GM12878 (cell line): ENCODE results near the gene KLHL15. TPM values are rescaled to one million over a fixed set of nuclear protein-coding genes. Genes with fewer than 3 reads are reported as not detected.

Source experiments
- BMI1 ChIP-seq: fragments of 450-650 bp; IDR thresholded peaks from 2 replicates; pipeline ENCODE4 v1.6.1; 2016; ENCODE audit warnings: mild to moderate bottlenecking, moderate library complexity, borderline replicate concordance
- CBFB ChIP-seq: IDR thresholded peaks from 2 replicates; pipeline ENCODE4 v1.6.1; 2016; ENCODE audit warnings: antibody characterized with exemption, low read depth
- CBX5 ChIP-seq: sonication (generic); IDR thresholded peaks from 2 replicates; pipeline ENCODE4 v1.6.1; 2016; ENCODE audit warnings: low read depth, moderate library complexity, mild to moderate bottlenecking, inconsistent platforms
- DPF2 ChIP-seq: fragments of 450-650 bp; IDR thresholded peaks from 2 replicates; pipeline ENCODE4 v1.6.1; 2017; ENCODE audit warnings: mild to moderate bottlenecking
- EED ChIP-seq: sonication (generic); IDR thresholded peaks from 2 replicates; pipeline ENCODE4 v1.6.1; 2016; ENCODE audit warnings: antibody characterized with exemption, low read depth
- HCFC1 ChIP-seq: fragments of 150-350 bp; IDR thresholded peaks from 2 replicates; pipeline ENCODE4 v1.6.1; 2014; ENCODE audit warnings: low read length
- IKZF1 ChIP-seq: fragments of 450-650 bp; conservative IDR thresholded peaks from 2 replicates; pipeline ENCODE4 v1.6.1; 2017; ENCODE audit warnings: antibody characterized with exemption, mild to moderate bottlenecking
- MEF2B ChIP-seq: fragments of 450-650 bp; IDR thresholded peaks from 2 replicates; pipeline ENCODE4 v1.6.1; 2018; ENCODE audit warnings: mild to moderate bottlenecking, moderate library complexity; ENCODE audit not compliant: partially characterized antibody, poor library complexity, severe bottlenecking
- PAX8 ChIP-seq: fragments of 450-650 bp; IDR thresholded peaks from 2 replicates; pipeline ENCODE4 v1.6.1; 2017; ENCODE audit warnings: mild to moderate bottlenecking, moderate library complexity
- POLR2A ChIP-seq: IDR thresholded peaks from 2 replicates; pipeline ENCODE4 v1.6.1; 2011; ENCODE audit warnings: low read depth, mild to moderate bottlenecking, low read length
- RB1 ChIP-seq: fragments of 450-650 bp; formaldehyde crosslinking; IDR thresholded peaks from 2 replicates; pipeline ENCODE4 v1.6.1; 2017; ENCODE audit warnings: mild to moderate bottlenecking, borderline replicate concordance
- SMAD5 ChIP-seq: IDR thresholded peaks from 2 replicates; pipeline ENCODE4 v1.6.1; 2016; ENCODE audit warnings: antibody characterized with exemption, low read depth
- SMARCA5 ChIP-seq: fragments of 450-650 bp; IDR thresholded peaks from 2 replicates; pipeline ENCODE4 v1.6.1; 2017; ENCODE audit warnings: mild to moderate bottlenecking
- SPI1 ChIP-seq: IDR thresholded peaks from 2 replicates; pipeline ENCODE4 v1.6.1; 2011; ENCODE audit warnings: low read depth, mild to moderate bottlenecking, low read length, moderate library complexity, borderline replicate concordance; ENCODE audit not compliant: insufficient read depth
- TAF1 ChIP-seq: IDR thresholded peaks from 2 replicates; pipeline ENCODE4 v1.6.1; 2011; ENCODE audit warnings: mild to moderate bottlenecking, low read depth, low read length, borderline replicate concordance
- TCF7 ChIP-seq: IDR thresholded peaks from 2 replicates; pipeline ENCODE4 v1.6.1; 2014; ENCODE audit warnings: antibody characterized with exemption, borderline replicate concordance
- ZZZ3 ChIP-seq: IDR thresholded peaks from 2 replicates; pipeline ENCODE4 v1.6.1; 2011; ENCODE audit warnings: low read depth; ENCODE audit not compliant: control insufficient read depth, insufficient read length
- polyA plus RNA-seq, 11 experiments: library from polyadenylated mRNA; depleted of rRNA in 4 of 11; unstranded in 6 of 11; stranded (reverse) in 5 of 11; fragments of >200 nt; fragmentation: Nextera tagmentation in 4 of 11; fragmentation: Illumina TruSeq in 1 of 11; extraction: Ambion mirVana in 4 of 11; extraction: Trizol in 1 of 11; gene quantifications; 1 replicate in 1 of 11; 2 replicates in 10 of 11; pipeline versions ENCODE4 v1.2.1 to v1.2.3, GENCODE V29; 2011 to 2016; ENCODE audit warnings: inconsistent platforms in 2 of 11, missing spikeins in 2 of 11, low read depth in 1 of 11
- total RNA-seq, 4 experiments: library from RNA; depleted of rRNA in 3 of 4; stranded (reverse); fragments of >200 nt in 3 of 4; fragmentation: Illumina TruSeq in 1 of 4; extraction: Trizol in 1 of 4; gene quantifications; 2 replicates each; pipeline versions ENCODE4 v1.2.1 to v1.2.3, GENCODE V29; 2013 to 2021
- TF ChIP-seq, protein P1 (sequence below): IDR thresholded peaks from 2 replicates; pipeline ENCODE4 v1.6.1; 2012; ENCODE audit warnings: low read depth, low read length, improper control_type of control experiment
- TF ChIP-seq, protein P2 (sequence below): IDR thresholded peaks from 2 replicates; pipeline ENCODE4 v1.6.1; 2011; ENCODE audit warnings: borderline replicate concordance, low read depth, mild to moderate bottlenecking, moderate library complexity, low read length; ENCODE audit not compliant: insufficient read depth, poor library complexity, severe bottlenecking
- TF ChIP-seq, protein P3 (sequence below): fragments of 450-650 bp; IDR thresholded peaks from 2 replicates; pipeline ENCODE4 v1.6.1; 2017; ENCODE audit warnings: mild to moderate bottlenecking, moderate library complexity
- TF ChIP-seq, protein P4 (sequence below): fragments of 150-350 bp; IDR thresholded peaks from 2 replicates; pipeline ENCODE4 v1.6.1; 2016; ENCODE audit warnings: low read depth, low read length

The KLHL15 gene
- total and polyA plus RNA-seq, 10 of the 15 experiments (the other 5 are each of a cell fraction or from before 2014, with no cell fraction given): 1.4 to 7.0 (median 3.7) TPM

DNA sequence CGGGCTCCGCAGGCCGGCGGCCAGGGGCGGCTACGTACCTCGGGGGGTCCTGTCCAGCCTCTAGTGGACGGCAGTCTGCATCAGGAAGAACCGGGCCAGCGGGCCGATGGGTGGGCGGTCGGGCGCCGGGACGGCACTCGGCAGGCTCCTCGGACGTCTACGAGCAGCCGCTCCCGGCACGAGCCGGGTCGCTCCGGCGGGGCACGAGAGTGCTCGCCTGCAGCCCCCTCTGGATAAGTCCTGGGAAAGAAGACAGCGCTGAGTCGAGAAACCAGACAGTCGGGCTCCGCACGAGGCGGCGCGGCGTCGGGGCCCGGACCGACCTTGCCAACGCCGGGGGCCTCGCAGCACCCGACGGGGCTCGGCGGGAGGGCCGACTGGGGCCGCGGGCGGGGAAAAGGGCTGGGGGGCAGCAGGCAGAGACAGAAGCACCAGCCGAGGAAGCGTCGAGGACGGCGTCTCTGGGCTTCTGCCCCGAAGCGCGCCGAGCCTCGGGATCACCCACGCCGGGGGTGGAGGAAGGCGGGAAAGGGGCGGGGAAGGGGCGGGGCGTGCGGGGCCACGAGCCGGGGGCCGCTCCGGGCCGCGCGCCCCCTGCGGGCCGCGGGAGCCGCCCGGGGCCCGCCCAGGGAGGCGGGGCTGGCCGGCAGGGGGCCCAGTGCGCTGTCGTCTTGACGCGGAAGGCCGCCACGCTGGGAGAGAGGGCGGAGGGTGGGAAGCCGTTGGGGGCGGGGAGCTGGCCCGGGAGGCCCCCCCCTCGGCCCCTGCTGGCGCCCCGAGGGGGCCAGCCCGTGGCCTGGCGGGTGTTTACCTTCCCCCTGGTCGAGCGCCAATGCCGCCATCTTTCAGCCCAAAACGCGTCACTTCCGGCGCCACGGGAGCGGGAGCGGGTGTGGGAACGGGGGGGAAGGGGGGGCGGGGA, 1.9 kb downstream of the KLHL15 start (continued):
- TF ChIP-seq, protein P1, sequence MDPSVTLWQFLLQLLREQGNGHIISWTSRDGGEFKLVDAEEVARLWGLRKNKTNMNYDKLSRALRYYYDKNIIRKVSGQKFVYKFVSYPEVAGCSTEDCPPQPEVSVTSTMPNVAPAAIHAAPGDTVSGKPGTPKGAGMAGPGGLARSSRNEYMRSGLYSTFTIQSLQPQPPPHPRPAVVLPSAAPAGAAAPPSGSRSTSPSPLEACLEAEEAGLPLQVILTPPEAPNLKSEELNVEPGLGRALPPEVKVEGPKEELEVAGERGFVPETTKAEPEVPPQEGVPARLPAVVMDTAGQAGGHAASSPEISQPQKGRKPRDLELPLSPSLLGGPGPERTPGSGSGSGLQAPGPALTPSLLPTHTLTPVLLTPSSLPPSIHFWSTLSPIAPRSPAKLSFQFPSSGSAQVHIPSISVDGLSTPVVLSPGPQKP: no peak
- TF ChIP-seq CBFB: no peak
- TF ChIP-seq SMAD5: no peak
- no peak for TF ChIP-seq MEF2B
- no peak for TF ChIP-seq SMARCA5
- TF ChIP-seq POLR2A: peak; percentile 95
- peak; percentile 74 for TF ChIP-seq IKZF1
- no peak for TF ChIP-seq RB1
- no peak for TF ChIP-seq SPI1
- TF ChIP-seq DPF2: peak; percentile 40; the same call in 1 of the 2 replicates
- TF ChIP-seq, protein P2, sequence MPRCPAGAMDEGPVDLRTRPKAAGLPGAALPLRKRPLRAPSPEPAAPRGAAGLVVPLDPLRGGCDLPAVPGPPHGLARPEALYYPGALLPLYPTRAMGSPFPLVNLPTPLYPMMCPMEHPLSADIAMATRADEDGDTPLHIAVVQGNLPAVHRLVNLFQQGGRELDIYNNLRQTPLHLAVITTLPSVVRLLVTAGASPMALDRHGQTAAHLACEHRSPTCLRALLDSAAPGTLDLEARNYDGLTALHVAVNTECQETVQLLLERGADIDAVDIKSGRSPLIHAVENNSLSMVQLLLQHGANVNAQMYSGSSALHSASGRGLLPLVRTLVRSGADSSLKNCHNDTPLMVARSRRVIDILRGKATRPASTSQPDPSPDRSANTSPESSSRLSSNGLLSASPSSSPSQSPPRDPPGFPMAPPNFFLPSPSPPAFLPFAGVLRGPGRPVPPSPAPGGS: no peak
- TF ChIP-seq ZZZ3: no peak
- no peak for TF ChIP-seq HCFC1
- TF ChIP-seq EED: no peak
- TF ChIP-seq CBX5: no peak
- no peak for TF ChIP-seq TCF7
- peak; percentile 80 for TF ChIP-seq TAF1
- TF ChIP-seq, protein P3, sequence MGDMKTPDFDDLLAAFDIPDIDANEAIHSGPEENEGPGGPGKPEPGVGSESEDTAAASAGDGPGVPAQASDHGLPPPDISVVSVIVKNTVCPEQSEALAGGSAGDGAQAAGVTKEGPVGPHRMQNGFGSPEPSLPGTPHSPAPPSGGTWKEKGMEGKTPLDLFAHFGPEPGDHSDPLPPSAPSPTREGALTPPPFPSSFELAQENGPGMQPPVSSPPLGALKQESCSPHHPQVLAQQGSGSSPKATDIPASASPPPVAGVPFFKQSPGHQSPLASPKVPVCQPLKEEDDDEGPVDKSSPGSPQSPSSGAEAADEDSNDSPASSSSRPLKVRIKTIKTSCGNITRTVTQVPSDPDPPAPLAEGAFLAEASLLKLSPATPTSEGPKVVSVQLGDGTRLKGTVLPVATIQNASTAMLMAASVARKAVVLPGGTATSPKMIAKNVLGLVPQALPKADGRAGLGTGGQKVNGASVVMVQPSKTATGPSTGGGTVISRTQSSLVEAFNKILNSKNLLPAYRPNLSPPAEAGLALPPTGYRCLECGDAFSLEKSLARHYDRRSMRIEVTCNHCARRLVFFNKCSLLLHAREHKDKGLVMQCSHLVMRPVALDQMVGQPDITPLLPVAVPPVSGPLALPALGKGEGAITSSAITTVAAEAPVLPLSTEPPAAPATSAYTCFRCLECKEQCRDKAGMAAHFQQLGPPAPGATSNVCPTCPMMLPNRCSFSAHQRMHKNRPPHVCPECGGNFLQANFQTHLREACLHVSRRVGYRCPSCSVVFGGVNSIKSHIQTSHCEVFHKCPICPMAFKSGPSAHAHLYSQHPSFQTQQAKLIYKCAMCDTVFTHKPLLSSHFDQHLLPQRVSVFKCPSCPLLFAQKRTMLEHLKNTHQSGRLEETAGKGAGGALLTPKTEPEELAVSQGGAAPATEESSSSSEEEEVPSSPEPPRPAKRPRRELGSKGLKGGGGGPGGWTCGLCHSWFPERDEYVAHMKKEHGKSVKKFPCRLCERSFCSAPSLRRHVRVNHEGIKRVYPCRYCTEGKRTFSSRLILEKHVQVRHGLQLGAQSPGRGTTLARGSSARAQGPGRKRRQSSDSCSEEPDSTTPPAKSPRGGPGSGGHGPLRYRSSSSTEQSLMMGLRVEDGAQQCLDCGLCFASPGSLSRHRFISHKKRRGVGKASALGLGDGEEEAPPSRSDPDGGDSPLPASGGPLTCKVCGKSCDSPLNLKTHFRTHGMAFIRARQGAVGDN: peak; percentile 32; the same call in 1 of the 2 replicates
- no peak for TF ChIP-seq BMI1
- TF ChIP-seq, protein P4, sequence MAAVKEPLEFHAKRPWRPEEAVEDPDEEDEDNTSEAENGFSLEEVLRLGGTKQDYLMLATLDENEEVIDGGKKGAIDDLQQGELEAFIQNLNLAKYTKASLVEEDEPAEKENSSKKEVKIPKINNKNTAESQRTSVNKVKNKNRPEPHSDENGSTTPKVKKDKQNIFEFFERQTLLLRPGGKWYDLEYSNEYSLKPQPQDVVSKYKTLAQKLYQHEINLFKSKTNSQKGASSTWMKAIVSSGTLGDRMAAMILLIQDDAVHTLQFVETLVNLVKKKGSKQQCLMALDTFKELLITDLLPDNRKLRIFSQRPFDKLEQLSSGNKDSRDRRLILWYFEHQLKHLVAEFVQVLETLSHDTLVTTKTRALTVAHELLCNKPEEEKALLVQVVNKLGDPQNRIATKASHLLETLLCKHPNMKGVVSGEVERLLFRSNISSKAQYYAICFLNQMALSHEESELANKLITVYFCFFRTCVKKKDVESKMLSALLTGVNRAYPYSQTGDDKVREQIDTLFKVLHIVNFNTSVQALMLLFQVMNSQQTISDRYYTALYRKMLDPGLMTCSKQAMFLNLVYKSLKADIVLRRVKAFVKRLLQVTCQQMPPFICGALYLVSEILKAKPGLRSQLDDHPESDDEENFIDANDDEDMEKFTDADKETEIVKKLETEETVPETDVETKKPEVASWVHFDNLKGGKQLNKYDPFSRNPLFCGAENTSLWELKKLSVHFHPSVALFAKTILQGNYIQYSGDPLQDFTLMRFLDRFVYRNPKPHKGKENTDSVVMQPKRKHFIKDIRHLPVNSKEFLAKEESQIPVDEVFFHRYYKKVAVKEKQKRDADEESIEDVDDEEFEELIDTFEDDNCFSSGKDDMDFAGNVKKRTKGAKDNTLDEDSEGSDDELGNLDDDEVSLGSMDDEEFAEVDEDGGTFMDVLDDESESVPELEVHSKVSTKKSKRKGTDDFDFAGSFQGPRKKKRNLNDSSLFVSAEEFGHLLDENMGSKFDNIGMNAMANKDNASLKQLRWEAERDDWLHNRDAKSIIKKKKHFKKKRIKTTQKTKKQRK: no peak
- no peak for TF ChIP-seq PAX8
